Fibroblast of villous mesenchyme (primary cell): Measurements from ENCODE around the gene KLHL6. TPM values are rescaled to one million over a fixed set of nuclear protein-coding genes. Genes with fewer than 3 reads are reported as not detected.

Source experiments
- DNase-seq: peaks from one replicate; pipeline ENCODE4 v3.0.0-alpha.2; 2010; ENCODE audit warnings: low read depth
- H3K4me3 ChIP-seq: 2 replicates; pipeline ENCODE4 v1.5.1; 2011; ENCODE audit warnings: low read depth, mild to moderate bottlenecking, low read length
- CTCF ChIP-seq: IDR thresholded peaks from 2 replicates; pipeline ENCODE4 v1.5.1; 2012; ENCODE audit warnings: low read depth, mild to moderate bottlenecking, low read length; ENCODE audit not compliant: insufficient read depth
- total RNA-seq: library from RNA; depleted of rRNA; stranded (reverse); fragments of >200 nt; gene quantifications from 2 replicates; pipeline ENCODE4 v1.2.3, GENCODE V29; 2012

The KLHL6 gene
- total RNA-seq, 1 donor, result not detected

- no peak for TF ChIP-seq CTCF
- DNase-seq, result no peak
- H3K4me3 ChIP-seq, result no peak overlapping the region
Observed at GRCh38 chr3:183498634-183499033, 56.9 kb downstream of the KLHL6 start.

DNA sequence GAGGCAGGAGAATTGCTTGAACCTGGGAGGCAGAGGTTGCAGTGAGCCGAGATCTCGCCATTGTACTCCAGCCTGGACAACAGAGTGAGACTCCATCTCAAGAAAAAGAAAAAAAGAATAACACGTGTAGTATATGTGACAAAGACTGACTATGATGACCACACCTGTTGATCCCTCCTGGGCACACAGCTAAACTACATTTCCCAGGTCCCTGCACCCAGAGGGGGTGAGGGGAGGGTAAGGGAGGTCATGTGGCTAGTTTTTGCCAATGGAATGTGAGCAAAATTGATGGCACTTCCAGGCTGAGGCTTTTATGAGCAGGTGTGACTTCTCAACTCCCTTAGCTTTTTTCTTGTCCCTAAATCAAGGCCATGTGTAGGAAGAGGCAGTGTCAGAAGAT, 58.2 kb downstream of the KLHL6 start:
- TF ChIP-seq CTCF, result no peak
- no peak for DNase-seq
- H3K4me3 ChIP-seq, result no peak overlapping the region

GRCh38 chr3:183496311-183496710, 59.2 kb downstream of the KLHL6 start:
- no peak for DNase-seq
- no peak overlapping the region for H3K4me3 ChIP-seq
- no peak for TF ChIP-seq CTCF

- no peak overlapping the region for H3K4me3 ChIP-seq
- no peak for DNase-seq
- TF ChIP-seq CTCF, result no peak
Observed at GRCh38 chr3:183494341-183494740, 61.2 kb downstream of the KLHL6 start.

GRCh38 chr3:183493296-183494045, 62.0 kb downstream of the KLHL6 start:
- TF ChIP-seq CTCF, result no peak
- no peak for DNase-seq
- H3K4me3 ChIP-seq, result no peak overlapping the region

GRCh38 chr3:183492849-183493179, 62.7 kb downstream of the KLHL6 start:
- H3K4me3 ChIP-seq, result no peak overlapping the region
- TF ChIP-seq CTCF, result no peak
- DNase-seq, result no peak
